SJSA1 (cell line): Measurements from ENCODE around the gene MGRN1. TPM values are rescaled to one million over a fixed set of nuclear protein-coding genes. Genes with fewer than 3 reads are reported as not detected.
"Not testable (repeated sequence)": the region's sequence is repeated elsewhere in the genome, so short reads cannot be mapped to it uniquely, and the experiment has no call there.

ENCODE experiments used
- DNase-seq, 2 experiments: peaks; one replicate each; pipeline ENCODE4 v3.0.0-alpha.2; 2015 to 2020; ENCODE audit warnings: low spot score in 2 of 2, low read depth in 1 of 2
- H3K27ac ChIP-seq: fragments of 250-450 bp; sonication (Bioruptor Pico); 2 replicates; pipeline ENCODE4 v1.5.1; 2020; ENCODE audit warnings: mild to moderate bottlenecking, moderate library complexity
- H3K27me3 ChIP-seq: fragments of 250-450 bp; sonication (Bioruptor Pico); replicated peaks from 2 replicates; pipeline ENCODE4 v1.5.1; 2020; ENCODE audit warnings: mild to moderate bottlenecking, moderate library complexity
- H3K36me3 ChIP-seq: fragments of 250-450 bp; sonication (Bioruptor Pico); 2 replicates; pipeline ENCODE4 v1.5.1; 2020; ENCODE audit warnings: mild to moderate bottlenecking
- H3K4me1 ChIP-seq: fragments of 250-450 bp; sonication (Bioruptor Pico); replicated peaks from 2 replicates; pipeline ENCODE4 v1.6.1; 2021; ENCODE audit warnings: mild to moderate bottlenecking
- H3K4me3 ChIP-seq: fragments of 250-450 bp; sonication (Bioruptor Pico); 2 replicates; pipeline ENCODE4 v1.5.1; 2020; ENCODE audit warnings: mild to moderate bottlenecking
- H3K9me3 ChIP-seq: fragments of 250-450 bp; sonication (Bioruptor Pico); replicated peaks from 2 replicates; pipeline ENCODE4 v1.5.1; 2020; ENCODE audit warnings: mild to moderate bottlenecking
- total RNA-seq: library from RNA; depleted of rRNA; stranded (reverse); fragments of >200 nt; shearing (Covaris generic); gene quantifications from 2 replicates; pipeline ENCODE4 v1.2.3, GENCODE V29; 2014

Gene MGRN1
- total RNA-seq, 1 experiment from 2014 or later, result 15.0 TPM

- H3K9me3 ChIP-seq, result no peaks in the 10 kb centered on the region
- DNase-seq, result no peak
Observed at GRCh38 chr16:4641306-4641687, 16.7 kb downstream of the MGRN1 start.

GRCh38 chr16:4641895-4642294 is 17.3 kb downstream of the MGRN1 start:
- H3K27me3 ChIP-seq, result no peaks in the 10 kb centered on the region
- H3K27ac ChIP-seq, result no peak overlapping the region
- H3K9me3 ChIP-seq, result no peaks in the 10 kb centered on the region
- no peak overlapping the region for H3K4me3 ChIP-seq
- DNase-seq, result no peak
- H3K36me3 ChIP-seq, result peaks cover 13% of the 10 kb centered on the region
- H3K4me1 ChIP-seq, result no peaks in the 10 kb centered on the region

More at GRCh38 chr16:4641306-4641687, 16.7 kb downstream of the MGRN1 start:
- H3K27me3 ChIP-seq, result no peaks in the 10 kb centered on the region
- peaks cover 8% of the 10 kb centered on the region for H3K36me3 ChIP-seq
- no peak overlapping the region for H3K4me3 ChIP-seq
- H3K27ac ChIP-seq, result no peak overlapping the region
- H3K4me1 ChIP-seq, result no peaks in the 10 kb centered on the region

- Histone ChIP-seq H3K9me3 (no peaks in the 10 kb centered on the region), H3K4me3 (no peak overlapping the region), H3K27ac (no peak overlapping the region), H3K27me3 (no peaks in the 10 kb centered on the region), H3K36me3 (peaks cover 39% of the 10 kb centered on the region), H3K4me1 (no peaks in the 10 kb centered on the region)
- DNase-seq, result no peak
Observed at GRCh38 chr16:4646773-4647643, 22.4 kb downstream of the MGRN1 start.

- DNase-seq, result no peak
- Histone ChIP-seq H3K4me1 (no peaks in the 10 kb centered on the region), H3K9me3 (no peaks in the 10 kb centered on the region), H3K27me3 (no peaks in the 10 kb centered on the region), H3K36me3 (peaks cover 45% of the 10 kb centered on the region), H3K27ac (no peak overlapping the region), H3K4me3 (no peak overlapping the region)
Observed at GRCh38 chr16:4647644-4647980, 23.0 kb downstream of the MGRN1 start.

GRCh38 chr16:4648917-4649316 is 24.3 kb downstream of the MGRN1 start:
- no peaks in the 10 kb centered on the region for H3K4me1 ChIP-seq
- no peak overlapping the region for H3K4me3 ChIP-seq
- H3K27me3 ChIP-seq, result no peaks in the 10 kb centered on the region
- H3K27ac ChIP-seq, result no peak overlapping the region
- H3K9me3 ChIP-seq, result no peaks in the 10 kb centered on the region
- no peak for DNase-seq
- H3K36me3 ChIP-seq, result peaks cover 55% of the 10 kb centered on the region

- H3K4me3 ChIP-seq, result no peak overlapping the region
- no peak for DNase-seq
- H3K27ac ChIP-seq, result no peak overlapping the region
- H3K9me3 ChIP-seq, result no peaks in the 10 kb centered on the region
- H3K27me3 ChIP-seq, result no peaks in the 10 kb centered on the region
- H3K36me3 ChIP-seq, result peaks cover 63% of the 10 kb centered on the region
- H3K4me1 ChIP-seq, result no peaks in the 10 kb centered on the region
Observed at GRCh38 chr16:4649744-4650442, 25.3 kb downstream of the MGRN1 start.

GRCh38 chr16:4650443-4651074 is 25.9 kb downstream of the MGRN1 start:
- H3K36me3 ChIP-seq, result peaks cover 65% of the 10 kb centered on the region
- H3K27ac ChIP-seq, H3K4me1 ChIP-seq, H3K4me3 ChIP-seq, H3K27me3 ChIP-seq, H3K9me3 ChIP-seq: not testable (repeated sequence)
- DNase-seq, result peak; percentile 38 to 81

GRCh38 chr16:4651827-4652226 is 27.2 kb downstream of the MGRN1 start:
- Histone ChIP-seq H3K27me3 (no peaks in the 10 kb centered on the region), H3K27ac (no peak overlapping the region), H3K4me3 (no peak overlapping the region), H3K9me3 (no peaks in the 10 kb centered on the region), H3K4me1 (no peaks in the 10 kb centered on the region), H3K36me3 (peaks cover 70% of the 10 kb centered on the region)
- no peak for DNase-seq

GRCh38 chr16:4652561-4652960 is 27.9 kb downstream of the MGRN1 start:
- Histone ChIP-seq H3K27ac (no peak overlapping the region), H3K36me3 (peaks cover 70% of the 10 kb centered on the region), H3K27me3 (no peaks in the 10 kb centered on the region), H3K9me3 (no peaks in the 10 kb centered on the region), H3K4me3 (no peak overlapping the region), H3K4me1 (no peaks in the 10 kb centered on the region)
- no peak for DNase-seq

- H3K36me3 ChIP-seq, result peaks cover 74% of the 10 kb centered on the region
- H3K4me1 ChIP-seq, result no peaks in the 10 kb centered on the region
- DNase-seq, result no peak
- H3K27me3 ChIP-seq, result no peaks in the 10 kb centered on the region
- H3K27ac ChIP-seq, result no peak overlapping the region
- no peaks in the 10 kb centered on the region for H3K9me3 ChIP-seq
- no peak overlapping the region for H3K4me3 ChIP-seq
Observed at GRCh38 chr16:4654011-4654963, 29.7 kb downstream of the MGRN1 start.

GRCh38 chr16:4654964-4655590 is 30.5 kb downstream of the MGRN1 start:
- Histone ChIP-seq H3K4me3 (no peak overlapping the region), H3K27ac (no peak overlapping the region), H3K27me3 (no peaks in the 10 kb centered on the region), H3K9me3 (no peaks in the 10 kb centered on the region), H3K4me1 (no peaks in the 10 kb centered on the region), H3K36me3 (peaks cover 71% of the 10 kb centered on the region)
- DNase-seq, result no peak

- peaks cover 65% of the 10 kb centered on the region for H3K36me3 ChIP-seq
- no peaks in the 10 kb centered on the region for H3K9me3 ChIP-seq
- H3K4me1 ChIP-seq, result no peaks in the 10 kb centered on the region
- no peak for DNase-seq
- no peak overlapping the region for H3K27ac ChIP-seq
- no peak overlapping the region for H3K4me3 ChIP-seq
- no peaks in the 10 kb centered on the region for H3K27me3 ChIP-seq
Observed at GRCh38 chr16:4655801-4656200, 31.2 kb downstream of the MGRN1 start.

GRCh38 chr16:4656221-4656620 is 31.6 kb downstream of the MGRN1 start:
- Histone ChIP-seq H3K4me3 (no peak overlapping the region), H3K9me3 (no peaks in the 10 kb centered on the region), H3K36me3 (peaks cover 61% of the 10 kb centered on the region), H3K27ac (no peak overlapping the region), H3K27me3 (no peaks in the 10 kb centered on the region), H3K4me1 (no peaks in the 10 kb centered on the region)
- no peak for DNase-seq
